ENCODE results near the gene GRK7.

The GRK7 gene

DNA sequence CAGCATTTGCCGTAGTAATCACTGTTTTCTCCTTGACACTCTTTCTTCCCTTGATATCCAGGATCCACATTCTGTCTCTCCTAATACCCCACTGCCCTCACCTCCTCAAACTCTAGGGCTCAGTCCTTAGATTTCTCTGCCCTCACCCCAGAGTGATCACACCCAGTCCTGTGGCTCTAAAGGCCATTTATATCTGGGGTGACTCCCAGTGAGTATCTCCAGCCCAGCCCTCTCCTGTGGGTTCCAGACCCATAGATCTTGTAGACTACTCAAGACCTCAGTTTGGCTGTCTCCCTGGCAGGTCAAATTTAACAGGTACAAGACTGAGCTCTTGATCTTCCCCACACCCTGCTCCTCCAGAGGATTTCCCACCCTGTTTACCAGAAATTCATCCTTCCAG is 1.3 kb downstream of the GRK7 start:
- TF ChIP-seq, protein P1, sequence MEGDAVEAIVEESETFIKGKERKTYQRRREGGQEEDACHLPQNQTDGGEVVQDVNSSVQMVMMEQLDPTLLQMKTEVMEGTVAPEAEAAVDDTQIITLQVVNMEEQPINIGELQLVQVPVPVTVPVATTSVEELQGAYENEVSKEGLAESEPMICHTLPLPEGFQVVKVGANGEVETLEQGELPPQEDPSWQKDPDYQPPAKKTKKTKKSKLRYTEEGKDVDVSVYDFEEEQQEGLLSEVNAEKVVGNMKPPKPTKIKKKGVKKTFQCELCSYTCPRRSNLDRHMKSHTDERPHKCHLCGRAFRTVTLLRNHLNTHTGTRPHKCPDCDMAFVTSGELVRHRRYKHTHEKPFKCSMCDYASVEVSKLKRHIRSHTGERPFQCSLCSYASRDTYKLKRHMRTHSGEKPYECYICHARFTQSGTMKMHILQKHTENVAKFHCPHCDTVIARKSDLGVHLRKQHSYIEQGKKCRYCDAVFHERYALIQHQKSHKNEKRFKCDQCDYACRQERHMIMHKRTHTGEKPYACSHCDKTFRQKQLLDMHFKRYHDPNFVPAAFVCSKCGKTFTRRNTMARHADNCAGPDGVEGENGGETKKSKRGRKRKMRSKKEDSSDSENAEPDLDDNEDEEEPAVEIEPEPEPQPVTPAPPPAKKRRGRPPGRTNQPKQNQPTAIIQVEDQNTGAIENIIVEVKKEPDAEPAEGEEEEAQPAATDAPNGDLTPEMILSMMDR (IDR thresholded peaks at IDR 0.05), result no peak

DNA sequence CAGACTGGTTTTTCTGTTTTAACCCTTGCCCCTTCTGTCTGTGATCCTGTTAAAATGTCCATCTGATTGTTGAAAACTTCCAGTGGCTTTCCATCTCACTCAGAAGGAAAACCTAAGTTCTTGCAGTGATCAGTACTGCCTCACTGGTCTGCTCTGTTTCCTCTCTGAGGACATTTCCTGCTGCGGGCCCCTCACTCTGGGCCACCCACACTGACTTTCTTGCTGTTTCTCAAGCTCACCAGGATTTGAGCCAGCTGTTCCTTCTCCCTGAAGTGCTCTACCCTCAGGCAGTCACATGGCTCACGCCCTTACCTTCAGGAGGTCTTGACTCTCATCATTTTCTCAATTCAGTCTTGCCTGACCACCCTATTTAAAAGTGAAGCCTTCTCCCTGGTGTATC is 1.8 kb downstream of the GRK7 start:
- TF ChIP-seq, protein P1 (IDR thresholded peaks at IDR 0.05), result no peak

DNA sequence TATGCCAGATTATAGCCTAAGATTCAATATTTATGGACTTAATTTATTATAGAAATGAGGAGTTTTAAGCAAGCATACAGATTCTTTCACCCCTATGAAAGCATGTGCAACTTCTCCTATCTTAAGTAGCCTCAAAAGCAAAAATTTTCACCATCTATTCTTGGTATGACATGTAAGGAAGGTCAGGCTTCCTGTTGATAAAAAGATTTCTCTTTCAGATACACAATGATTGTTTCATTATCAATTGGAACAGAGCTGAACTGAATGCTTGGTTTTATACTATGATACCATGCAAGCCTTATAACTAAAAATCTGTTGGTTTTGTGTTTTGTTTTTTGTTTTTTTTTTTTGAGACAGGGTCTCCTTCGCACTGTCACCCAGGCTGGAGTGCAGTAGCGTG is 3.9 kb downstream of the GRK7 start:
- TF ChIP-seq, protein P1 (IDR thresholded peaks at IDR 0.05), result no peak

DNA sequence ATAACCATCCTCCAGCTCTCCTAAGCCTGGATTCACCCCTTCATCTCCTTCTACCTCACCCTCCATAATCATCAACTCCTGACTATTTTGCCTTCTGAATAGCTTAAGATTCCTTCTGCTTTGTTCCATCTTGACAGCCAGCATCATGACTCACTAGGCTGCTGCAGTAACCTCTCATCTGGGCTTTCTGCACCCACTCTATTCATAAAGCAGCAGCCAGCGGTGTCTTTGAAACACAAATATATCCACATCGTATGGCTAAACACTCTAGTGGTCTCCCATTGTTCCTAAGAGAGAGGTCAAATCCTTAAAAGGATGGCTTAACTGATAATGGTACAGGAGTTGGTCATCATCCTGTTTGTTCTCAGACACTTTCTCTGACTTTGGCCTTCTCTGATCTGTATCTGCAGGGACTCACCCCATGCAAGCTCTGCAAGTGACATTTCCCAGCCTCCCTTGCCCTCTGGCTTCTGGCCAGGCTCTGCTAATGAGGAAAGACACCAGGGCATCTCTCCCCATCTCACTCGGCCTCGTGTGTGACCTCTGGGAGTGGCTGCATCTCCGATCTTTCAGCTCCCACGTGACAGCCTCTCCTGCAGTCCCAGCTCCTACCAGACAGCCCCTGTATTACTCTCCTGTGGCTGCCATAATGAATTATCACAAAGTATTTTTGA is 6.2 kb downstream of the GRK7 start:
- TF ChIP-seq, protein P1 (IDR thresholded peaks at IDR 0.05), result no peak

DNA sequence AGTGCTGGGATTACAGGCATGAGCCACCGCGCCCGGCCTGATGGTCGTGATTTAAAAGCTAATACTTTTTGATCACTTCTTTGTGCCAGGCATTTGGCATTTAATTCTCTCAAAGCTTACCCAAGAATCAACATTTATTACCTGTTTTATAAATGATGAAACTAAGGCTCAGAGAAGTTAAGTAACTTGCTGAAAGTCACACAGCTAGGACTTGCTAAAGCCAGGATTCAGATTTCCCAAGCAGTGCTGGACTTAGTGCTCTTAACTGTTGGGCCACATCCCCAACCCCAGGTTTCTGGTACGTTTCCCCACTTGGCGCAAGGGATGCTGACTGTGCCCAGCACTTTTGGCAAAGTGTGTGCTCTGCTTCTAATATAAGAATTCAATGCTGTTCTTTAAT is 10.5 kb downstream of the GRK7 start:
- TF ChIP-seq, protein P1 (IDR thresholded peaks at IDR 0.05), result no peak

DNA sequence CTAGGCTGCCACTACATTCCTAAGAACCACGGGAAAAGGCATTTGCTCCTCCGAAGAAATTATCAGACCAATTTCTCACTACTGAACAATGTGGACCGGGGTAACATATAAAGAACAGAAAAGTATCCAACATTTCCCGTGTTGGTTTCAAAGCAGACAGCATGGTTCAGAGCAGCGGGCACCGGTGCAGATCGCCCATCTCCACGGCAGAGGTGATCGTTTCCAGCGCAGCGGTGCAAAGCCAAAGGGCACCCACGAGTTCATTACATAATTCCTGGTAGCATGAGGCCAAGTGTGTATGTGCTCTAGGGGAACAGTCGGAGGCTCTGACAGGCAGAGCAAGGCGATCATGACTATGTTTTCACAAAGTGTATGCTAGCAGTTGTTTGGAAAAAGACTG is 13.2 kb downstream of the GRK7 start:
- TF ChIP-seq, protein P1 (IDR thresholded peaks at IDR 0.05), result no peak

DNA sequence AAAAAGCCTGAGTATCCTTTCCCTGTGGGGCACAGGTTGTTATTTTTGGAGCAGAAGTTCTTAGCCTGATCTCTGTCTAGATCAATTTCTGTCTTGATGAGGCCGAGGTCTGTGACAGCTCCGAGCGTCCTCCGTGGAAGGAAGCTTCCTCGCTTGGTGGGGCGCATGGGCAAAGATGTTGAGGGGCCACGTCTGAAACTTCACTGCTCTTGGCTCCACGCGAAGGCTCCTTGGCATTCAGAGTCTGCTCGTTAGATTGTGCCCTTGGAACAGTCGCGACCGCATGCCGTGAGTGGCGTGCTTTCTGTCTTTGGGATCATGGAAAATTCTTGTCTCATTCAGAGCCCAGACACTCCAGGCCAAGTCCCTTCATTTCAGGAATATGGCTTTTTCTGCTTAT is 13.7 kb downstream of the GRK7 start:
- TF ChIP-seq, protein P1 (IDR thresholded peaks at IDR 0.05), result no peak
